Keratinocyte (primary cell): Measurements from ENCODE around the gene ZNF674. TPM values are rescaled to one million over a fixed set of nuclear protein-coding genes. Genes with fewer than 3 reads are reported as not detected.
"Not testable (repeated sequence)": the region's sequence is repeated elsewhere in the genome, so short reads cannot be mapped to it uniquely, and the experiment has no call there.

Experiments used
- DNase-seq: peaks from one replicate; pipeline ENCODE4 v3.0.0-alpha.2; 2011; ENCODE audit warnings: low read depth, missing footprints, low spot score
- FAIRE-seq: peaks from 2 replicates; lab custom pipeline; 2011; peaks lifted over from hg19 to GRCh38; lab: Jason Lieb, UNC
- H2AFZ ChIP-seq: 2 replicates; pipeline ENCODE4 v1.6.0; 2012; ENCODE audit warnings: low read length, control low read depth, inconsistent platforms; ENCODE audit not compliant: control insufficient read depth
- H3K27ac ChIP-seq: 2 replicates; pipeline ENCODE4 v1.5.1; 2011; ENCODE audit warnings: low read length; ENCODE audit not compliant: control insufficient read depth, insufficient read depth
- H3K27me3 ChIP-seq: 3 replicates; pipeline ENCODE4 v1.6.0; 2011; ENCODE audit warnings: low read length; ENCODE audit not compliant: control insufficient read depth, insufficient read depth; ENCODE audit errors: extremely low read depth
- H3K36me3 ChIP-seq, 2 experiments: 2 replicates in 1 of 2; 3 replicates in 1 of 2; pipeline ENCODE4 v1.5.1; 2011; ENCODE audit warnings: low read length in 2 of 2, mild to moderate bottlenecking in 1 of 2; ENCODE audit not compliant: control insufficient read depth in 2 of 2, insufficient read depth in 2 of 2; ENCODE audit errors: extremely low read depth in 1 of 2
- H3K4me1 ChIP-seq: 3 replicates; pipeline ENCODE4 v1.5.1; 2011; ENCODE audit warnings: low read length; ENCODE audit not compliant: control insufficient read depth, insufficient read depth; ENCODE audit errors: extremely low read depth
- H3K4me2 ChIP-seq: 3 replicates; pipeline ENCODE4 v1.6.0; 2011; ENCODE audit warnings: low read depth, low read length; ENCODE audit not compliant: control insufficient read depth, insufficient read depth; ENCODE audit errors: extremely low read depth
- H3K4me3 ChIP-seq, 3 experiments: fragments of 200-600 bp in 1 of 3; sonication (generic) in 1 of 3; 2 replicates in 2 of 3; 3 replicates in 1 of 3; pipeline ENCODE4 v1.5.1; 2011 to 2016; ENCODE audit warnings: low read length in 3 of 3, mild to moderate bottlenecking in 3 of 3, control low read depth in 2 of 3, inconsistent platforms in 1 of 3, low read depth in 1 of 3, mixed read lengths in 1 of 3, mixed run types in 1 of 3, moderate library complexity in 1 of 3; ENCODE audit not compliant: control insufficient read depth in 2 of 3, insufficient read depth in 2 of 3; ENCODE audit errors: extremely low read depth in 1 of 3
- H3K79me2 ChIP-seq: 2 replicates; pipeline ENCODE4 v1.6.0; 2012; ENCODE audit warnings: low read length; ENCODE audit not compliant: control insufficient read depth, insufficient read depth
- H3K9ac ChIP-seq: 3 replicates; pipeline ENCODE4 v1.6.0; 2011; ENCODE audit warnings: low read length; ENCODE audit not compliant: control insufficient read depth, insufficient read depth; ENCODE audit errors: extremely low read depth
- H3K9me1 ChIP-seq: 3 replicates; pipeline ENCODE4 v1.6.0; 2011; ENCODE audit warnings: low read length; ENCODE audit not compliant: control insufficient read depth, insufficient read depth; ENCODE audit errors: extremely low read depth
- H3K9me3 ChIP-seq: 2 replicates; pipeline ENCODE4 v1.5.1; 2012; ENCODE audit warnings: low read depth, low read length; ENCODE audit not compliant: control insufficient read depth
- H4K20me1 ChIP-seq: 3 replicates; pipeline ENCODE4 v1.6.0; 2011; ENCODE audit warnings: low read length; ENCODE audit not compliant: control insufficient read depth, insufficient read depth; ENCODE audit errors: extremely low read depth
- EZH2 ChIP-seq: IDR thresholded peaks from one replicate; pipeline ENCODE4 v1.6.1; 2012; ENCODE audit warnings: inconsistent platforms, mild to moderate bottlenecking, low read length, moderate library complexity
- dilution Hi-C: fragments of 300-500 bp; cut with MboI; formaldehyde crosslinking; loops from one replicate; pipeline ENCODE4 v1.7.0; 2020; ENCODE audit warnings: low sequenced_read_pairs; ENCODE audit not compliant: extremely low pct_ligation_motif_present
- polyA plus RNA-seq, 5 experiments: library from polyadenylated mRNA; depleted of rRNA in 3 of 5; stranded (reverse) in 3 of 5; stranded (forward) in 1 of 5; unstranded in 1 of 5; fragments of >200 nt; gene quantifications; 1 replicate in 1 of 5; 2 replicates in 3 of 5; 3 replicates in 1 of 5; pipeline versions ENCODE4 v1.2.1 to v1.2.3, GENCODE V29; 2011 to 2012; ENCODE audit warnings: missing spikeins in 2 of 5, low read depth in 1 of 5, low replicate concordance in 1 of 5
- TF ChIP-seq, protein P1 (sequence below), 3 experiments: IDR thresholded peaks in 1 of 3; conservative IDR thresholded peaks in 1 of 3; optimal IDR thresholded peaks in 1 of 3; 2 replicates in 2 of 3; 3 replicates in 1 of 3; pipeline versions ENCODE3 to v1.5.1; 2011; ENCODE audit warnings: low read length in 3 of 3, mild to moderate bottlenecking in 3 of 3, moderate library complexity in 2 of 3, control low read depth in 1 of 3, inconsistent platforms in 1 of 3; ENCODE audit not compliant: insufficient read depth in 2 of 3; ENCODE audit errors: extremely low read depth in 1 of 3

ZNF674 gene
- polyA plus RNA-seq, 1 donor (not counting 4 experiments of a cell fraction or from before 2014, with no cell fraction given) = 2.1 TPM

DNA sequence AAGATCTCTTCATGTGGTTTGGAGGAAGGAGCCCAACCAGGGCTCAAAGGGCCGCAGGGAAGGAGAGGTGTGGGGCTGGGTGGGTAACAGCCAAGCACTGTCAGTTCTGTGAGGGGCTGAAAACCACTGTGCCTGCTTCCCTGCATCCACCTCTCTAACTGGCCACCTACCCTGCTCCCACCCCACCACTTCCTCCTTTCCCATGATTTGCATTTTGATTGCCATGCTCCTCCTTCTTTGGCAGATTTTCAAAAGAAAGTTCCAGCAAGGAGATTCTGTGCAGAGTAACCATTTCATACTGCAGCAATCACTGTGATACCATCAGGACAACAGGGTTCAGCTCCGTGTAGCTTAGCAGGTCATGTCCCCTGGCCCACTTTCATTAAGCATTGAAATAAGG, 1.8 kb downstream of the ZNF674 start:
- no peak overlapping the region for H3K4me2 ChIP-seq
- H3K79me2 ChIP-seq = peaks cover 22% of the 10 kb centered on the region

DNA sequence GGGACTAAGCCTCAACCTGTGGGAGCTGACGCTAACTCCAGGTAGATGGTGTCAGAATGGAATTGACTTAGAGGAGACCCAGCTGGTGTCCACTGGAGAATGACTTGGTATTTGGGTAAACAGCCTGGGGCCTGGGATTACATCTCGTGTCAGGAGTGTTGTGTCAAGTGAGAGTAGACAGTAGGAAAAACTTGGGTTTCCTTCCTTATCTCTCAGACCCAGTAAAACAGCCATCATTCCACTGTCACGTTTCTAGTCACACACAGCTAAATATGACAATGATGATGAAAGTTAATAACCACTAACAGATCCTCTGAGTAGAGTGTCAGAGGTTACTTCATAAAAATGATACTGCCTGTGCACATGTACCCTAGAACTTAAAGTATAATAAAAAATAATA, 13.8 kb downstream of the ZNF674 start:
- no peak for DNase-seq
- dilution Hi-C loops = no loop called here

More for the DNA sequence above, 1.8 kb downstream of the ZNF674 start:
- Histone ChIP-seq H3K36me3 (no peaks in the 10 kb centered on the region), H3K4me3 (no peak overlapping the region), H3K9me3 (no peaks in the 10 kb centered on the region), H3K27ac (no peak overlapping the region), H3K9me1 (no peaks in the 10 kb centered on the region), H3K27me3 (no peaks in the 10 kb centered on the region), H4K20me1 (no peaks in the 10 kb centered on the region), H2AFZ (no peak overlapping the region), H3K9ac (no peak overlapping the region), H3K4me1 (peaks cover 6% of the 10 kb centered on the region)
- FAIRE-seq (no peak), DNase-seq (no peak)
- dilution Hi-C loops = no loop called here
- no peak for TF ChIP-seq EZH2
- TF ChIP-seq, protein P1, sequence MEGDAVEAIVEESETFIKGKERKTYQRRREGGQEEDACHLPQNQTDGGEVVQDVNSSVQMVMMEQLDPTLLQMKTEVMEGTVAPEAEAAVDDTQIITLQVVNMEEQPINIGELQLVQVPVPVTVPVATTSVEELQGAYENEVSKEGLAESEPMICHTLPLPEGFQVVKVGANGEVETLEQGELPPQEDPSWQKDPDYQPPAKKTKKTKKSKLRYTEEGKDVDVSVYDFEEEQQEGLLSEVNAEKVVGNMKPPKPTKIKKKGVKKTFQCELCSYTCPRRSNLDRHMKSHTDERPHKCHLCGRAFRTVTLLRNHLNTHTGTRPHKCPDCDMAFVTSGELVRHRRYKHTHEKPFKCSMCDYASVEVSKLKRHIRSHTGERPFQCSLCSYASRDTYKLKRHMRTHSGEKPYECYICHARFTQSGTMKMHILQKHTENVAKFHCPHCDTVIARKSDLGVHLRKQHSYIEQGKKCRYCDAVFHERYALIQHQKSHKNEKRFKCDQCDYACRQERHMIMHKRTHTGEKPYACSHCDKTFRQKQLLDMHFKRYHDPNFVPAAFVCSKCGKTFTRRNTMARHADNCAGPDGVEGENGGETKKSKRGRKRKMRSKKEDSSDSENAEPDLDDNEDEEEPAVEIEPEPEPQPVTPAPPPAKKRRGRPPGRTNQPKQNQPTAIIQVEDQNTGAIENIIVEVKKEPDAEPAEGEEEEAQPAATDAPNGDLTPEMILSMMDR (optimal IDR thresholded peaks at IDR 0.05 in 1 of 3, IDR thresholded peaks at IDR 0.05 in 1 of 3, conservative IDR thresholded peaks at IDR 0.05 in 1 of 3; ENCODE audit: extremely low read depth in 1 of 3, insufficient read depth in 2 of 3, low read length in 3 of 3) = no peak

DNA sequence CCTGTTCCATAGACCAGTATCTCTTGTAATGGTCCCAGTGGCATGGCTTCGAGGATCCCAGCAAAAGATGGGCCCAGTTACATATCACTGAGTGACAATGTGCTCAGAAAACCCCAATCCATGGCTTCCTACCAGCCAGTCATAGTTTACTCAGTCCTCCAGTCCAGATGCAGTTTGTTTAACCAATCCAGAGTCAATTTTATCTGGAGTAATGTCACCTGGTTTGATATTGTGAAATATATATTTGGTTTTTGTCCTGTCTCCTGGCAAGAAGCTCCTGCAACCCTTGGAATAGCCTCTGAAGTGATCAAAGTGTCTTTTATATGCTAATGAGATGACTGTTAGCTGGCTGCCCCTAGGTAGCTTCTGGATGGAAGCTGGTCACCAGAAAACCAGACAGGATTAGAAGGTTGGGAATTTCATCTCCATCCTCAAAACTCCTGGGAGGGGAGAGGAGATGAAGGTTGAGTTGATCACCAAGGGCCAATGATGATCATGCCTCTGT, 14.8 kb downstream of the ZNF674 start:
- H3K9ac ChIP-seq, H4K20me1 ChIP-seq, H3K36me3 ChIP-seq, H3K4me2 ChIP-seq, FAIRE-seq, H3K79me2 ChIP-seq, H3K9me1 ChIP-seq, dilution Hi-C loops, DNase-seq, H3K27ac ChIP-seq, H2AFZ ChIP-seq, H3K27me3 ChIP-seq, H3K4me3 ChIP-seq, H3K9me3 ChIP-seq, H3K4me1 ChIP-seq: not testable (repeated sequence)

More for the DNA sequence above, 13.8 kb downstream of the ZNF674 start:
- H3K27ac ChIP-seq = no peak overlapping the region
- H3K9ac ChIP-seq = no peak overlapping the region
- no peaks in the 10 kb centered on the region for H3K9me3 ChIP-seq
- no peak overlapping the region for H3K4me3 ChIP-seq
- no peaks in the 10 kb centered on the region for H3K4me1 ChIP-seq
- FAIRE-seq = no peak
- no peaks in the 10 kb centered on the region for H3K27me3 ChIP-seq
- H3K4me2 ChIP-seq = no peak overlapping the region
- no peaks in the 10 kb centered on the region for H3K79me2 ChIP-seq
- H3K36me3 ChIP-seq = no peaks in the 10 kb centered on the region
- no peak overlapping the region for H2AFZ ChIP-seq
- H4K20me1 ChIP-seq = no peaks in the 10 kb centered on the region
- no peaks in the 10 kb centered on the region for H3K9me1 ChIP-seq
- TF ChIP-seq, protein P1 (optimal IDR thresholded peaks at IDR 0.05 in 1 of 3, IDR thresholded peaks at IDR 0.05 in 1 of 3, conservative IDR thresholded peaks at IDR 0.05 in 1 of 3; ENCODE audit: extremely low read depth in 1 of 3, insufficient read depth in 2 of 3, low read length in 3 of 3) = no peak
- TF ChIP-seq EZH2 = no peak

DNA sequence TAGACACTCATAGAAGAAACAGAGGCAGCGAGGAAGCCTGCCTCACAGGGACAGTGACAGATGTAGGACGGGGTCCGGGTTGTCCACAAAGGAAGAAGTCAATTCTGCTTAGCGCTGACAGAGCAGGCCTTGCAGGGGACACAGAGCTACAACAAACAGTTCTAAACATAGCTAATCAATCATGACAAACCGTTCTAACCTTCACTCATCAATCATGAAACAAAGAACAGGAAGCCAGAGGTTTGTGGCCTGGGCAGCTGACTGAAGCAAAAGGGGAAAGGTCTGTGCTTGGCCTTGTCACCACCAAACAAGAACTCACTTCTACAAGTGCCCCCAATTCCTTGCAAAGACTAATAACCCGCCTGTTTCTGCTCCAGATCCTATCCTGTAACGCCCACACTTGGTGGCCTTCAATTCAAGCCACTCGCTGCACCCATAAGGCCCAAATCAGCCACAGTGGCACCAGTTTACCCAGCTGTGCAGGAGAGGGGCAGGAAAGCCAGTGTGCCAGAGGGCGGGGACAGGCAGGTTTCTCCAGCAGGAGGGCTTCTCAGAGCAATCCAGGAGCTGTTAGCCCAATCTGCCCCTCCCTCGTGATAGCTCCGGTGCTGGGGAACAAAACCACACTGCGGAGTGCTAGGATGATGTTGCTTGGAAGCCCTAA, 15.3 kb downstream of the ZNF674 start:
- H2AFZ ChIP-seq, dilution Hi-C loops, H3K79me2 ChIP-seq, H3K9me3 ChIP-seq, H3K27me3 ChIP-seq, H3K4me3 ChIP-seq, H4K20me1 ChIP-seq, FAIRE-seq, H3K4me1 ChIP-seq, DNase-seq, H3K9me1 ChIP-seq, H3K27ac ChIP-seq, H3K4me2 ChIP-seq, H3K36me3 ChIP-seq, H3K9ac ChIP-seq: not testable (repeated sequence)
